ENCODE data around the gene ATPAF1. TPM values are rescaled to one million over a fixed set of nuclear protein-coding genes. Genes with fewer than 3 reads are reported as not detected.
"Not testable (repeated sequence)": the region's sequence is repeated elsewhere in the genome, so short reads cannot be mapped to it uniquely, and the experiment has no call there.

The ATPAF1 gene
- total RNA-seq, 1 donor from 2014 or later, result 29.8 TPM

GRCh38 chr1:46654012-46654411 is 14.2 kb downstream of the ATPAF1 start:
- DNase-seq (ENCODE audit: low spot score), result no peak
- H3K4me1 Mint-ChIP-seq (ENCODE audit: unreplicated experiment), result peaks cover 2% of the 10 kb centered on the region
- H3K9me3 Mint-ChIP-seq (ENCODE audit: unreplicated experiment), result no peaks in the 10 kb centered on the region
- H3K27me3 Mint-ChIP-seq (ENCODE audit: unreplicated experiment), result no peaks in the 10 kb centered on the region
- H3K27ac Mint-ChIP-seq (ENCODE audit: unreplicated experiment), result no peak overlapping the region
- no peak overlapping the region for H3K4me3 Mint-ChIP-seq (ENCODE audit: unreplicated experiment)
- peaks cover 41% of the 10 kb centered on the region for H3K36me3 Mint-ChIP-seq (ENCODE audit: low read depth, unreplicated experiment)
- TF ChIP-seq CTCF (IDR thresholded peaks at IDR 0.05; ENCODE audit: unreplicated experiment), result no peak

GRCh38 chr1:46653405-46653958 is 14.7 kb downstream of the ATPAF1 start:
- DNase-seq (ENCODE audit: low spot score), result no peak
- Mint-ChIP-seq H3K36me3 (ENCODE audit: low read depth, unreplicated experiment) (peaks cover 41% of the 10 kb centered on the region), H3K4me3 (ENCODE audit: unreplicated experiment) (no peak overlapping the region), H3K4me1 (ENCODE audit: unreplicated experiment) (peaks cover 2% of the 10 kb centered on the region), H3K27me3 (ENCODE audit: unreplicated experiment) (no peaks in the 10 kb centered on the region), H3K9me3 (ENCODE audit: unreplicated experiment) (no peaks in the 10 kb centered on the region), H3K27ac (ENCODE audit: unreplicated experiment) (no peak overlapping the region)
- no peak for TF ChIP-seq CTCF (IDR thresholded peaks at IDR 0.05; ENCODE audit: unreplicated experiment)

- Mint-ChIP-seq H3K4me3 (ENCODE audit: unreplicated experiment) (peak overlapping the region; percentile 69), H3K27me3 (ENCODE audit: unreplicated experiment) (no peaks in the 10 kb centered on the region), H3K4me1 (ENCODE audit: unreplicated experiment) (peaks cover 2% of the 10 kb centered on the region), H3K27ac (ENCODE audit: unreplicated experiment) (no peak overlapping the region), H3K36me3 (ENCODE audit: low read depth, unreplicated experiment) (peaks cover 43% of the 10 kb centered on the region), H3K9me3 (ENCODE audit: unreplicated experiment) (no peaks in the 10 kb centered on the region)
- DNase-seq (ENCODE audit: low spot score), result no peak
- no peak for TF ChIP-seq CTCF (IDR thresholded peaks at IDR 0.05; ENCODE audit: unreplicated experiment)
These were observed 15.7 kb downstream of the ATPAF1 start for GRCh38 chr1:46652321-46653100.

- DNase-seq (ENCODE audit: low spot score); H3K9me3 Mint-ChIP-seq (ENCODE audit: unreplicated experiment); H3K4me1 Mint-ChIP-seq (ENCODE audit: unreplicated experiment); H3K4me3 Mint-ChIP-seq (ENCODE audit: unreplicated experiment); H3K27ac Mint-ChIP-seq (ENCODE audit: unreplicated experiment); H3K27me3 Mint-ChIP-seq (ENCODE audit: unreplicated experiment): not testable (repeated sequence)
- H3K36me3 Mint-ChIP-seq (ENCODE audit: low read depth, unreplicated experiment), result peaks cover 51% of the 10 kb centered on the region
These were observed 17.0 kb downstream of the ATPAF1 start for GRCh38 chr1:46651152-46651551.

- Mint-ChIP-seq H3K4me1 (ENCODE audit: unreplicated experiment) (no peaks in the 10 kb centered on the region), H3K27me3 (ENCODE audit: unreplicated experiment) (no peaks in the 10 kb centered on the region), H3K27ac (ENCODE audit: unreplicated experiment) (no peak overlapping the region), H3K4me3 (ENCODE audit: unreplicated experiment) (peak overlapping the region; percentile 26), H3K9me3 (ENCODE audit: unreplicated experiment) (no peaks in the 10 kb centered on the region), H3K36me3 (ENCODE audit: low read depth, unreplicated experiment) (peaks cover 46% of the 10 kb centered on the region)
- DNase-seq (ENCODE audit: low spot score), result no peak
- no peak for TF ChIP-seq CTCF (IDR thresholded peaks at IDR 0.05; ENCODE audit: unreplicated experiment)
These were observed 17.7 kb downstream of the ATPAF1 start for GRCh38 chr1:46650491-46650890.

Measured in endothelial cell (in vitro differentiated cells).